Measurements from ENCODE around the gene NAA25.
"Not testable (repeated sequence)": the region's sequence is repeated elsewhere in the genome, so short reads cannot be mapped to it uniquely, and the experiment has no call there.

Gene NAA25

GRCh38 chr12:112115259-112116045 is 6.9 kb upstream of the NAA25 start:
- no peak for DNase-seq

- no peak for DNase-seq
Measured at GRCh38 chr12:112112409-112113133, 4.0 kb upstream of the NAA25 start.

GRCh38 chr12:112111931-112112330 is 3.3 kb upstream of the NAA25 start:
- DNase-seq = no peak

- DNase-seq = not testable (repeated sequence)
Measured at GRCh38 chr12:112110787-112111662, 2.4 kb upstream of the NAA25 start.

- no peak for DNase-seq
Measured at GRCh38 chr12:112107306-112108201, 1.0 kb downstream of the NAA25 start.

GRCh38 chr12:112105891-112106290 is 2.7 kb downstream of the NAA25 start:
- DNase-seq = no peak

- DNase-seq = no peak
Measured at GRCh38 chr12:112103758-112104503, 4.7 kb downstream of the NAA25 start.

GRCh38 chr12:112102746-112103145 is 5.8 kb downstream of the NAA25 start:
- not testable (repeated sequence) for DNase-seq

- DNase-seq = no peak
Measured at GRCh38 chr12:112102127-112102526, 6.5 kb downstream of the NAA25 start.

- not testable (repeated sequence) for DNase-seq
Measured at GRCh38 chr12:112100500-112100899, 8.1 kb downstream of the NAA25 start.

GRCh38 chr12:112097641-112098040 is 10.9 kb downstream of the NAA25 start:
- DNase-seq = no peak

GRCh38 chr12:112096667-112097066 is 11.9 kb downstream of the NAA25 start:
- DNase-seq = no peak

GRCh38 chr12:112096070-112096469 is 12.5 kb downstream of the NAA25 start:
- DNase-seq = no peak

GRCh38 chr12:112091563-112091962 is 17.0 kb downstream of the NAA25 start:
- no peak for DNase-seq

GRCh38 chr12:112087851-112088250 is 20.7 kb downstream of the NAA25 start:
- DNase-seq = no peak

GRCh38 chr12:112087055-112087850 is 21.3 kb downstream of the NAA25 start:
- no peak for DNase-seq

- no peak for DNase-seq
Measured at GRCh38 chr12:112066566-112066965, 42.0 kb downstream of the NAA25 start.

GRCh38 chr12:112063273-112063672 is 45.3 kb downstream of the NAA25 start:
- DNase-seq = no peak

- DNase-seq = no peak
Measured at GRCh38 chr12:112061137-112061536, 47.4 kb downstream of the NAA25 start.

GRCh38 chr12:112049351-112049750 is 59.2 kb downstream of the NAA25 start:
- no peak for DNase-seq

- no peak for DNase-seq
Measured at GRCh38 chr12:112046003-112046402, 62.6 kb downstream of the NAA25 start.
